Activated naive CD8-positive, alpha-beta T cell treated with anti-CD3 and anti-CD28 coated beads, Interleukin-2, amount 50 U/mL, for 16 hours (primary cell): Measurements from ENCODE around the gene BICD2.

Experiments used
- DNase-seq: peaks from one replicate; pipeline ENCODE4 v3.0.0-alpha.2; 2020; ENCODE audit warnings: low read depth, low spot score

The BICD2 gene

DNA sequence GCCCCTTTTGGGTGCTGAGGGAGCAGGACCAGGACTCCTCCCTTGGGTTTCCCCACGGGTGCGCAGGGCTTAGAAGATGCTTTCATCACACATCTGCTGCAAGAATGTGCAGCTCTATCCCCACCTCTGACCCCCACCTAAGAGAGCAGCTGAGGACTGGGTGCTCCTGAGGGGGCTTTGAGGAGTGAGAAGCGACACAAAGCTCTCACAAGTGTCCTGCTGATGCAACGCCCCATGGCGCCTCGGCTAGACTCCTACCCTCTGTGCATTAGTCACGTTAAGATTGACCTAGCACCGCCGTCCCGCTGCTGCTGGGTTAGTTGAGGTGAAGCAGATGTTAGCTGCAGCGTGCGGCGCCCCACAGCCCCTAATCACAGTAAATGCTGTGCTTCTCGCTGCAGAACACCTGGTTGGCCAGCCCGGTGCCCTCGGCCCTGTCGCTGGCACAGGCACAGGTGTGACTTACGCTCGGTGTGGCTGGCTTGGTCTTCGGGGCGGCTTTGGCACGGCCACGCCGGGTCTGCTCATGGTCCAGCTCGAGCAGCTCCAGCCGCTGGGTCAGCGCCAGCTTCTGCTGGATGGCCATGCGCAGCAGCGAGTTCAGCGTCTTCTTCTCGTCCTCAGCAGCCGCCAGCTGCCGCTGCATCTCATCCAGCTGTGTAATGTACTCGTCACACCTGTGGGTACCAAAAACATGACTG lies 49.7 kb downstream of the BICD2 start:
- DNase-seq = no peak

DNA sequence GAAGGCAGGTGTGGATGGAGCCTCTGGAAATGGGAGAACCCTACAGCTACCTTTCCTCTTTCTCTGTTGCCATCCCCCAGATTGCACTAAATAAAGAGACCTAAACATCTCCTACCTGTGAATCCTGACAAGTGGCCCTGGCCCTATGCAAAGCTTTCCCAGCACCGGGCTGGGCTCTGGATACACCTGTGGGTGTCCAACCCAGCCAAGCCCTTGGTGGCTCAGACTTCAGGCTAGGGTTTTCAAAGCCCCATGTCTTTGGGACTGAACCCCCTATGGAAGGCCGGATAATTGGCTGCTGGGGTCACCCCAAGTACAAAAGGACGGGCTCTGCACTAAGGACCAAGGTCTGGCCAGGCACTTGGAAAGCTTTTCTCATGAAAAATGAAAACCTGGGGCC lies 50.6 kb downstream of the BICD2 start:
- DNase-seq = no peak

DNA sequence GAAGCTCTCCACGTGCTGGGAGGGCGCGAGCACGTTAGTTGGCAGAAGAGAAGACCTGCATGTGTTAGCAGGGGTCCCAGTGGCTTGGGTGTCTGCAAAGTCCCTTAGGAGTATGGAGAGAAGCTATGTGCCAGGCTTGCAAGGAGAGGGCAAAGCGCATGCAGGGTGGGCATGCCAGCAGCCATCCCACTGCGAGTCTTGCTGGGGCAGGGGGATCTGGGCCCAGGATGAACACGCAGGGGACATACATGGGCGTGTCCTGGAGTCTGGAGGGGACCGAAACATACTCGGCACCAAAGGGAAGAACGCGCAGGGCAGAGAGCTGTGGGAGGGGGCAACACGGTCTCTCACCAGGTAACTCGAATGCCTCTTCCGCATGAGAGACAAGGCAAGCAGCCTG lies 51.1 kb downstream of the BICD2 start:
- DNase-seq = no peak

GRCh38 chr9:92712767-92713166 lies 51.9 kb downstream of the BICD2 start:
- DNase-seq = no peak

DNA sequence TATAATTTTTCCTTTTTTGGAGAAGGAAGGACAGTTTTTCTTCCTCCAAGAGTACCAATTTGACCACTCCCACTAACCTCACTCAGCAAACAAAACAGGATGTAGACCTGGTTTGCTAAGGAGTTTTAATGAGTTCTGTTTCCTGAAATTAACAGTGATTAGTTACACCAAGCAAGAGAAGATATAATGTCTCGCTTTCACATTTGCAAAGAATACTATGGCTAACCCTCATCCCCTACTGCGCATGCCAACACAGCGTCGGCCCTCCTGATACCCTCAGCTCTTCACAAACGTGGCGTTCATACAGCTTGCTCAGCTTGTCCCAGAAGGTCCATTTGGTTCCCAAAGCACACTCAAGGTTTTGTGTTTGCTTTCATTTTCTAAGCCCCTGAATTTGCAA lies 52.8 kb downstream of the BICD2 start:
- DNase-seq = no peak

GRCh38 chr9:92711146-92711545 lies 53.5 kb downstream of the BICD2 start:
- DNase-seq = no peak

GRCh38 chr9:92710368-92710767 lies 54.3 kb downstream of the BICD2 start:
- no peak for DNase-seq

DNA sequence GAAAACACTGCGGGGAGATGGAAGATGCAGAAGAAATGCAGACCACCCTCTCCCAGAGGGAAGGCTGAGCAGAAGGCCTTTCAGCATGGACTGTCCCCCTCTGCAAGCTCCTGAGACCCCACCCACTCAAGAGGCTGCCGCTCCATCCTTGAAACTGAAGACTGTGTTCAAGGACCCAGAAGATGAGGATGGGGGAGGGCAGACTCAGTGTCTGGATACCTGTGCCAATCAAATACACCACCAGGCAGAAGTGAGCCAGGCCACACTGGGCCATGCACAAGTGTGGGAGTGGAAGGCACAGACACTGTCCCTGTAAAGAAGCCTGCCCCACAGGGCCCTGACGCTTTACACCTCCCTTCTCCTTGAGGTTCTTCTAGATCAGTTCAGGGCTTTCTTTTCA lies 54.7 kb downstream of the BICD2 start:
- DNase-seq = no peak

GRCh38 chr9:92709240-92709639 lies 55.4 kb downstream of the BICD2 start:
- no peak for DNase-seq

DNA sequence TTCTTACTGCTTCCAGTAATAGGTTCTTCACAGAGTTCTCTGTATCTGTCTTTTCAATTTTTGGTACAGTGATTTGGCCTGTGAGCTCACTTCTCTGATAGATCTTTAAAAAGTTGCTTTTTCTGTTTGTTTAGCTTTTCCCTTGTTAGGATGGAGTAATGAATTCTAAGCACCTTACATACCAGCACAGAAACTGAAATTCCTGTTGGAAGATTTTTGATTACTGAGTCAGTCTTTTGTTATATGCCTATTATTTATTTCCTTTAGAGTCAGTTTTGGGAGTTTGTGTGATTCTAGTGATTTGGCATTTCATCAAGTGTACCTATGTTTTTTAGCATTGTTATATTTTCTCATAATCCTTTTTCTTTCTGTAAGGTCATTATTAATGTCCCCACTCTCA lies 57.1 kb downstream of the BICD2 start:
- no peak for DNase-seq

GRCh38 chr9:92706218-92706940 lies 58.3 kb downstream of the BICD2 start:
- DNase-seq = no peak

DNA sequence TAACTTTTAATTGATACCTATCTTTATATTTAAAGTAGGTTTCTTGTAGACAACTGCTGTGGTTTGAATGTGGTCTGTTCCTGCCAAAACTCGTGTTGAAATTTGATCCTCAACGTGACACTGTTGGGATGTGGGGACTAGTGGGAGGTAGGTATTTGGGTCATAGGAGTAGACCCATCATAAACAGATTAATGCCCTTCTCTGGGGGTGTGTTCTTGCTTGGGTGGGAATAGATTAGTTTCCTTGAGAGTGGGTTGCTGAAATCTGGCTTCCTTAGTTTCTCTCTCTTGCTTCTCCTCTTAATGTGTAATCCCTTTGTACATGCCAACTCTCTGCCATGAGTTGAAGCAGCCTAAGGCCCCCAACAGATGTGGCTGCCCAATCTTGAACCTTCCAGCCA lies 60.1 kb downstream of the BICD2 start:
- DNase-seq = no peak

DNA sequence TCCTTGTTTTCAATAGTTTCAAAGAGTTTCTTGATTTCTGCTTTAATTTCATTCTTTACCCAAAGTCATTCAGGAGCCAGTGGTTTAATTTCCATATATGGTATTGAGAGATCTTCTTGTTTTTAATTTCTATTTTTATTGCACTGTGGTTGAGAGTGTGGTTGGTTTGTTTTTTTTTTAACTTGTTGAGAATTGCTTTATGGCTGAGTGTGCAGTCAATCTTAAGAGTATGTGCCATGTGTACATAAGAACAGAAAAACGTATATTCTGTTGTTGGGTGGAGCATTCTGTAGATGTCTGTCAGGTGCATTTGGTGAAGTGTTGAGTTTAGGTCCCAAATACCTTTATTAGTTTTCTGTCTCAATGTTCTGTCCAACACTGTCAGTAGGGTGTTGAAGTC lies 68.0 kb downstream of the BICD2 start:
- DNase-seq = no peak

- no peak for DNase-seq
Observed at GRCh38 chr9:92686954-92687353, 77.7 kb downstream of the BICD2 start.

DNA sequence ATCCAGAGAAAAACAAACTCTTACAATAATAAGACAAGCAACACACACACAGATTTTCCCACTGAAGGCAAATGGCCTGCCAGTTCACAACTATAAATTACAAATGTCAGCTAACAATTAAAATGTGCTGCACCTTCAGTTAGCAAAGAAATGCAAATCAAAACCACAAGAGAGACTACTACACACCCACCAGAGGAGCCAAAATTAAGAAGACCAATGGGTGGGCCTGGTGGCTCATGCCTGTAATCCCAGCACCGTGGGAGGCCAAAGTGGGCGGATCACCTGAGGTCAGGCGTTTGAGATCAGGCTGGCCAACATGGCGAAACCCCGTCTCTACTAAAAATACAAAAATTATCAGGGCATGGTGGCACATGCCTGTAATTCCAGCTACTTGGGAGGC lies 79.6 kb downstream of the BICD2 start:
- no peak for DNase-seq

DNA sequence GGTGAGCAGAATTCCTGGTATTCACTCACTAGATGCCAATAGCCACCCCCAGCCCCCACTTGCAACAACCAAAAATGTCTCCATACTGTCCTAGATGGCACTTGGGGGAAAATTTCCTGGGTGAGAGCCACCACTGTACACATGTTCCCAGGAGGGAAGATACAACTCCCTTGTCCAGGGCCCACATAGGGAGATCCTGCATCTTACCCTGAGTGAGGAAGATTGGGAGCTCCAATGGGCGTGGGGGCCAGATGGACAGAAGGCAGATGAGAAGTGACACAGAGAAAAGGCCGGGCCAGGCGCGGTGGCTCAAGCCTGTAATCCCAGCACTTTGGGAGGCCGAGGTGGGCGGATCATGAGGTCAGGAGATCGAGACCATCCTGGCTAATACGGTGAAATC lies 82.4 kb downstream of the BICD2 start:
- no peak for DNase-seq

DNA sequence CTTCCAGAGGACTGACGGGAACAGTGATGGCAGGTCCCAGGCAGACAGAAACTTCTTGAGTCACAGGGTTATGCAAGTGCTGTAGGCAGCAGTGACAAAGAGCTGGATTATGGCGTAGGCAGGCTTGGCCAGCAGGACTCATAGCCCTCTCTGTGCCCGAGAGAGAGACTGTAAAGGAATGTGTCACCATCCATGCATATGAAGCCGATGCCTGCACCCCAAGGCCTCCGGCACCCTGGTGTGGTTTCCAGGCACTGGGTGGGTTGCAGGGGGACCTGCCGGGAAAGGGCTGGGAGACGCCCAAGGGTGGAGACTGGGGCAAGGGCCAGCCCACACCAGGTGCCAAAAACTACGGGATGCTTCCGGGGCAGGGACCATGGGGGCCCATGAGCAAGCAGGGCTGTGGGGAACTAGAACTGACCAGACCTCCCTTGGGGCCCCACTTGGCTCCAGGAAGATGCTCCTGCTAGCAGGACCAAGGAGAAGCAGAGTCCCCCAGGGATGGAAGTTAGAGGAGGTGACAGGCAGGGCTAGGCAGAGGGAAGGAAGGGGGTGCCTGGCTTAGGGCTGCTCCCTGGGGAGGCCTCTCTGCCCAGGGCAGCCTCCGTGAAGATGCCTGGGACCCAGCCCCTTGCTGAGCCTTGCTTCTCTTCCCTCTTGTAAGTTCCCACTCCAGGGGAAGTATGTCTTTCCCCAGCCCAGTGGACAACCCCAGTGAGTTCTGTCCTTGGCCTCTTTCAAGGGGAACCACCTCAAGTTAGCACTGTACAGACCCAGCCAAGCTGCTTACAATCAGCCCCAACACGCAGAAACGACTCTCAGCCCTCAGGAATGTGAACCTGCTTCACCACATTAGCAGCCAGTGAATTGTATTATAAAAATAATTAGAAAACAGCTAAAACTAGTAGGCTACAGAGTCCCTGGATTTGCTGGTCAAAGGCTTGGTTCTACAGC lies 84.2 kb downstream of the BICD2 start:
- DNase-seq = no peak

DNA sequence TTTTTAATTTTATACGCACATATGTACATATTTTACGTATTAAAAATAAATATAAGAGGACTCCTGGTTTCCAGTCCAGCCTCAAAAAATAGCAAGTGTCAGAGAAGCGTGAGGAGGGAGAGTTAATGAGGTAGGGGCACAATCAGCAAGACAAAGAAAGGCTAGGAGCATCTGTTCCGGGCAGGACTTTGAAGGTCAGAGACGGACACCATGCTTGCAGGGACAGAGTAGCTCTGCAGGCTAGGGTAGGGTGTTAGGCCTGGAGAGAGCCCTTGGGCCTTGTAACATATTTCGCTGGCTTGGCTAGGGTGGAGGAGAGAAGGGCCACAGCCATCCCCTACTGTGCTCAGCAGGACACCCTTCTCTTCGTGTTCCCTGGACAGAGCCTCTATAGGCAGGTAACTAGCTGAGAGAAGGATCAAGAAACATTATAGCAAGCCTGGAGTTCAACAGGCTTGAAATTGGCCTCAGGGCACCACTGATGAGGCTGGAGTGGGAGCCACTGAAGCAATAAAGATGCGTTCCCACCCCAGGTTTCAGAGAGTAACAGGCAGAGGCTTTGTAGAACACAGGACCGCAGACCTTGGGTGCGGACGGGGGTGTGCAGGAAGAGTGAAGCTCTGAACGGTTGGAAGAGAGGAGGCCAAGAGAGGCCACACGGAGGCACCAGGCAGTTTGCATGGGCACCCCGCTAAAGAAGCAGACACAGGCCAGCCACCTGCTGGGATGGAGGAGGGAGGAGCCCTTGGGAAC lies 85.0 kb downstream of the BICD2 start:
- DNase-seq = no peak

GRCh38 chr9:92671323-92671722 lies 93.3 kb downstream of the BICD2 start:
- DNase-seq = no peak

GRCh38 chr9:92669890-92670708 lies 94.5 kb downstream of the BICD2 start, which contains the start of gene IPPK:
IPPK (minus strand) TSS chr9:92670131; CDS start chr9:92669988, 143 bp downstream.
- DNase-seq = peak; percentile 93

DNA sequence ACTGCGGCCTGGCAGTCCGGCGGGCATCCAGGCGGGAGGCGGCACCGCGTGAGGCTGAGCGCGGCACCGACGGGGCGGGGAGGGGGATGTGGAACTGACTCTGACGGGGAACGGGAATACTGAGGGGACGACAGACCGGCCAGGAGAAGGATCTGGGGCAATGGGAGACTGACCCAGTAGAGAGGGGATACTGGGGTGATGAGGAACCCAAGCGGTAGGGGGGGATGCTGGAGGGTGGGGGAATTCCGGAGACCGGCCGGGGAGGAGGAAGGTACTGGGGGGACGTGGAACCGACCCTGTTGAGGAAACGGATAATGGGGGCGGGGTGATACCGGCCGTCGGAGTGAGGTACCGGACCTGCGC lies 95.1 kb downstream of the BICD2 start:
- DNase-seq = no peak
